Suppressor macrophage (primary cell): ENCODE data around the gene SUGCT.

Source experiments
- DNase-seq, 4 experiments: peaks; one replicate each; pipeline ENCODE4 v3.0.0-alpha.2; 2020 to 2022

Gene SUGCT

GRCh38 chr7:40697653-40698052 lies 562.8 kb downstream of the SUGCT start:
- DNase-seq, result no peak

GRCh38 chr7:40698214-40698920 lies 563.6 kb downstream of the SUGCT start:
- DNase-seq, result no peak

- DNase-seq, result no peak
Measured at GRCh38 chr7:40698921-40699260, 564.1 kb downstream of the SUGCT start.

- peak; percentile 15 to 61 (median 30) for DNase-seq
Measured at GRCh38 chr7:40700653-40701421, 566.0 kb downstream of the SUGCT start.

GRCh38 chr7:40701836-40702551 lies 567.2 kb downstream of the SUGCT start:
- peak in 1 of 4 experiments; percentile 5 for DNase-seq

- DNase-seq, result no peak
Measured at GRCh38 chr7:40704172-40704571, 569.4 kb downstream of the SUGCT start.

- DNase-seq, result no peak
Measured at GRCh38 chr7:40706829-40707228, 572.0 kb downstream of the SUGCT start.

GRCh38 chr7:40709062-40709964 lies 574.5 kb downstream of the SUGCT start:
- peak in 2 of 4 experiments; percentile 9 to 13 for DNase-seq

GRCh38 chr7:40711706-40712105 lies 576.9 kb downstream of the SUGCT start:
- DNase-seq, result no peak

- DNase-seq, result no peak
Measured at GRCh38 chr7:40714363-40715052, 579.7 kb downstream of the SUGCT start.

GRCh38 chr7:40715053-40715430 lies 580.2 kb downstream of the SUGCT start:
- no peak for DNase-seq

GRCh38 chr7:40716052-40716451 lies 581.2 kb downstream of the SUGCT start:
- no peak for DNase-seq

- peak in 1 of 4 experiments; percentile 13 for DNase-seq
Measured at GRCh38 chr7:40717242-40717641, 582.4 kb downstream of the SUGCT start.

- DNase-seq, result no peak
Measured at GRCh38 chr7:40720416-40720815, 585.6 kb downstream of the SUGCT start.

- DNase-seq, result no peak
Measured at GRCh38 chr7:40721342-40721949, 586.6 kb downstream of the SUGCT start.

- DNase-seq, result no peak
Measured at GRCh38 chr7:40722242-40722641, 587.4 kb downstream of the SUGCT start.

GRCh38 chr7:40723829-40724228 lies 589.0 kb downstream of the SUGCT start:
- no peak for DNase-seq

GRCh38 chr7:40726559-40726958 lies 591.8 kb downstream of the SUGCT start:
- no peak for DNase-seq

- DNase-seq, result no peak
Measured at GRCh38 chr7:40733114-40733513, 598.3 kb downstream of the SUGCT start.

- peak in 2 of 4 experiments; percentile 10 to 15 for DNase-seq
Measured at GRCh38 chr7:40733578-40733977, 598.8 kb downstream of the SUGCT start.

GRCh38 chr7:40739257-40739656 lies 604.5 kb downstream of the SUGCT start:
- no peak for DNase-seq
